ENCODE data around the gene UTP14C. TPM values are rescaled to one million over a fixed set of nuclear protein-coding genes. Genes with fewer than 3 reads are reported as not detected.
"Not testable (repeated sequence)": the region's sequence is repeated elsewhere in the genome, so short reads cannot be mapped to it uniquely, and the experiment has no call there.

The UTP14C gene
- total RNA-seq, 2 experiments from 2014 or later: 6.2 to 6.6 TPM

DNA sequence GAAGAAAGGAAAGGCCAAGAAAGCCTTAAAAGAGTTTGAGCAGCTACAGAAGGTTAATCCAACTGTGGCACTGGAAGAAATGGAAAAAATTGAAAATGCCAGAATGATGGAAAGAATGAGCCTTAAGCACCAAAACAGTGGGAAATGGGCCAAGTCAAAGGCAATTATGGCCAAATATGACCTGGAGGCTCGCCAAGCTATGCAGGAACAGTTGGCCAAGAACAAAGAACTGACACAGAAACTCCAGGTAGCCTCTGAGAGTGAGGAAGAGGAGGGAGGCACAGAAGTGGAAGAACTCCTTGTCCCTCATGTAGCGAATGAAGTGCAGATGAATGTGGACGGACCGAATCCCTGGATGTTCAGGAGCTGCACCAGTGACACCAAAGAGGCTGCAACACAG, 5.1 kb downstream of the UTP14C start:
- Mint-ChIP-seq H3K4me1 (ENCODE audit: low read depth) (peaks cover 17% of the 10 kb centered on the region), H3K4me3 (no peak overlapping the region), H3K27me3 (no peaks in the 10 kb centered on the region), H3K36me3 (peaks cover 42% of the 10 kb centered on the region), H3K27ac (no peak overlapping the region), H3K9me3 (no peaks in the 10 kb centered on the region)
- no peak for DNase-seq
- POLR2A ChIA-PET: no interaction called here
- intact Hi-C loops (cut with micrococcal nuclease): no loop called here
- CTCF ChIA-PET: no interaction called here

- CTCF ChIA-PET; intact Hi-C loops (cut with micrococcal nuclease); DNase-seq; H3K9me3 Mint-ChIP-seq; H3K27ac Mint-ChIP-seq; POLR2A ChIA-PET; H3K4me3 Mint-ChIP-seq; H3K27me3 Mint-ChIP-seq: not testable (repeated sequence)
- H3K4me1 Mint-ChIP-seq (ENCODE audit: low read depth): peaks cover 17% of the 10 kb centered on the region
- peaks cover 36% of the 10 kb centered on the region for H3K36me3 Mint-ChIP-seq
Measured at GRCh38 chr13:52030401-52030800, 5.9 kb downstream of the UTP14C start.

DNA sequence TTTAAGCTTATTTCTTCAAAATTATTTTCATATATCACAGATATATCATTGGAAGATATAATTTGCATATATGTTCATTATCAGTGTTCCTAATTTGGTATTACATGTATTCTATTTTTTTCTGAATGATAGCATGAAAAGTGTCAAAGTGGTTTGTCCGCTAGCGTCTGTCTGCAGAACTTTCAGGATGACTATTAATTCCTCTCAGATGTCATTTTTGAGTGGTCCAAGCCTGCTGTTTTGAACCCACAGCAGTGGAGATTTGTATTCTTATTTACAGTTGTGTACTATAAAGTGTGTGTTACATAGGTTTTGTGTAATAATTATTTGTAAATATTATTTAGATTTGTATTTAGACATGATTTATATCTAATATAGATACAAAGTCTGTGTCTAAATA, 8.5 kb downstream of the UTP14C start:
- CTCF ChIA-PET: interaction anchor here (1.1 kb wide), 1 partner anchor 31 kb away, joined by 3 read pairs; no protein-coding TSS in a partner anchor
- DNase-seq: no peak
- no peaks in the 10 kb centered on the region for H3K27me3 Mint-ChIP-seq
- peaks cover 16% of the 10 kb centered on the region for H3K36me3 Mint-ChIP-seq
- no peaks in the 10 kb centered on the region for H3K4me1 Mint-ChIP-seq (ENCODE audit: low read depth)
- no peak overlapping the region for H3K4me3 Mint-ChIP-seq
- POLR2A ChIA-PET: no interaction called here
- intact Hi-C loops (cut with micrococcal nuclease): no loop called here
- no peaks in the 10 kb centered on the region for H3K9me3 Mint-ChIP-seq
- H3K27ac Mint-ChIP-seq: no peak overlapping the region

- H3K27me3 Mint-ChIP-seq: no peaks in the 10 kb centered on the region
- ChIA-PET CTCF (no interaction called here), POLR2A (no interaction called here)
- intact Hi-C loops (cut with micrococcal nuclease): no loop called here
- H3K36me3 Mint-ChIP-seq: peaks cover 3% of the 10 kb centered on the region
- no peak overlapping the region for H3K4me3 Mint-ChIP-seq
- no peaks in the 10 kb centered on the region for H3K9me3 Mint-ChIP-seq
- no peak for DNase-seq
- no peak overlapping the region for H3K27ac Mint-ChIP-seq
- H3K4me1 Mint-ChIP-seq (ENCODE audit: low read depth): no peaks in the 10 kb centered on the region
Measured at GRCh38 chr13:52034616-52035226, 10.2 kb downstream of the UTP14C start.

GRCh38 chr13:52036037-52036436, 11.5 kb downstream of the UTP14C start:
- ChIA-PET POLR2A (no interaction called here), CTCF (no interaction called here)
- no peak for DNase-seq
- Mint-ChIP-seq H3K4me3 (no peak overlapping the region), H3K9me3 (peaks cover 5% of the 10 kb centered on the region), H3K4me1 (ENCODE audit: low read depth) (no peaks in the 10 kb centered on the region), H3K27ac (no peak overlapping the region), H3K36me3 (peaks cover 3% of the 10 kb centered on the region), H3K27me3 (no peaks in the 10 kb centered on the region)
- intact Hi-C loops (cut with micrococcal nuclease): no loop called here

GRCh38 chr13:52043675-52044074, 19.2 kb downstream of the UTP14C start:
- POLR2A ChIA-PET: no interaction called here
- CTCF ChIA-PET: no interaction called here
- Mint-ChIP-seq H3K27me3 (no peaks in the 10 kb centered on the region), H3K4me1 (ENCODE audit: low read depth) (no peaks in the 10 kb centered on the region), H3K36me3 (peaks cover 7% of the 10 kb centered on the region), H3K4me3 (no peak overlapping the region), H3K9me3 (peaks cover 7% of the 10 kb centered on the region), H3K27ac (no peak overlapping the region)
- no peak for DNase-seq
- intact Hi-C loops (cut with micrococcal nuclease): no loop called here

GRCh38 chr13:52047463-52047862, 23.0 kb downstream of the UTP14C start:
- Mint-ChIP-seq H3K36me3 (peaks cover 5% of the 10 kb centered on the region), H3K27me3 (peaks cover 2% of the 10 kb centered on the region), H3K4me3 (no peak overlapping the region), H3K27ac (no peak overlapping the region), H3K9me3 (peaks cover 9% of the 10 kb centered on the region), H3K4me1 (ENCODE audit: low read depth) (no peaks in the 10 kb centered on the region)
- intact Hi-C loops (cut with micrococcal nuclease): no loop called here
- POLR2A ChIA-PET: no interaction called here
- CTCF ChIA-PET: no interaction called here
- no peak for DNase-seq

GRCh38 chr13:52048516-52048915, 24.0 kb downstream of the UTP14C start:
- POLR2A ChIA-PET: no interaction called here
- CTCF ChIA-PET: no interaction called here
- peaks cover 2% of the 10 kb centered on the region for H3K27me3 Mint-ChIP-seq
- H3K4me3 Mint-ChIP-seq: no peak overlapping the region
- H3K4me1 Mint-ChIP-seq (ENCODE audit: low read depth): no peaks in the 10 kb centered on the region
- no peak for DNase-seq
- H3K36me3 Mint-ChIP-seq: peaks cover 5% of the 10 kb centered on the region
- H3K27ac Mint-ChIP-seq: no peak overlapping the region
- intact Hi-C loops (cut with micrococcal nuclease): no loop called here
- H3K9me3 Mint-ChIP-seq: peaks cover 9% of the 10 kb centered on the region

DNA sequence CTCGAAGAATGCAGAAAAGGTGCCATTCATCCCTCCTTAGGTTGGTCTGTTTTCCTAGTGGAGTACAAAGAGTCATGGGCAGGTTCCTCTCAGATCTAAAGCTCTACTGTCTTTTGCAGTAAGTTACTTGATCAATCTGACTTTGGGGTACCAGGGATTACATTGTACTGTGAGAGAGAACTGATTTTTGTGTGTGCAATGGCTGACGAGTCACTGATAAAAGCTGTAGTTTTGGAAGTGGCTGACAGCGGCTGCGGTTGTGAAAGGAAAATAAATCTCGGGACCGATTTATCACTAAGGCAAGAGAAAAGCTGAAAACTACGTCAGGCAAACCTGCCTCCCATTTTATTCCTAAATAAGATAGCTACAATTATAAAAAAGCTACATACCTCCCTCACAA, 26.9 kb downstream of the UTP14C start:
- Mint-ChIP-seq H3K36me3 (peaks cover 2% of the 10 kb centered on the region), H3K27me3 (peaks cover 2% of the 10 kb centered on the region), H3K27ac (no peak overlapping the region), H3K9me3 (peaks cover 10% of the 10 kb centered on the region), H3K4me3 (no peak overlapping the region), H3K4me1 (ENCODE audit: low read depth) (no peaks in the 10 kb centered on the region)
- ChIA-PET CTCF (no interaction called here), POLR2A (no interaction called here)
- intact Hi-C loops (cut with micrococcal nuclease): no loop called here
- no peak for DNase-seq

DNA sequence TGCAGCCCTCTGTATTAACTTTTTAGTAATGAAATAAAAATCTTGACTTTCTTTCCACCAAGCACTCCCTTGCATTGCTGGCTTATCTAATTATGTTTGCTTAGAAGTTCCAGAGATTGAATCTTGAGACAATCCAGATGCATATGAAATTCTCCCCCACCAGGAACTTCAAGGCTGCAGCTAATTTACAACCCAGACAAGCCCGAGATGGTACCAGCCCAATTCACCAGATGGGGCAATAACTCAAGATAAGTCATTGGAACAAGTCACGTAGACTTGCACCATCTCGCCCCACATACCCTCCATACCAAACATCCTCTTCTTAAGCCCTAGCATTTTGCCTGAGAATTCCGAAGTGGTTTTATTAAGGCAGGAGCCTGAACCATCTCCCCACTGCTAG, 29.0 kb downstream of the UTP14C start:
- Mint-ChIP-seq H3K4me3 (no peak overlapping the region), H3K9me3 (peaks cover 10% of the 10 kb centered on the region), H3K4me1 (ENCODE audit: low read depth) (no peaks in the 10 kb centered on the region), H3K27ac (no peak overlapping the region), H3K27me3 (peaks cover 2% of the 10 kb centered on the region), H3K36me3 (peaks cover 2% of the 10 kb centered on the region)
- ChIA-PET POLR2A (no interaction called here), CTCF (interaction anchor here (0.7 kb wide), 1 partner anchor 157 kb away, joined by 3 read pairs; no protein-coding TSS in a partner anchor)
- intact Hi-C loops (cut with micrococcal nuclease): no loop called here
- DNase-seq: no peak

DNA sequence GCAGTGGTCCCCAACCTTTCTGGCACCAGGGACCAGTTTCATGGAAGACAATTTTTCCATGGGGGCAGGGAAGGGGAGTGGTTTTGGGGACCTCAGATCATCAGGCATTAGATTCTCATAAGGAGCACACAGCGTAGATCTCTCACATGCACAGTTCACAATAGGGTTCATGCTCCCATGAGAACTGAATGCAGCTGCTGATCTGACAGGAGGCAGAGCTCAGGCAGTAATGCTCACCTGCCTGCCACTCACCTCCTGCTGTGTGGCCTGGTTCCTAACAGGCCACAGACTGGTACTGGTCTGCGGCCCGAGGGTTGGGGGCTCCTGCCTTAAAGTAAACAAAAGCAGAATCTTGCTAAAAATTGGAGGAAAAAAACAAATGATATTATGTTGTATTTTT, 36.6 kb downstream of the UTP14C start:
- POLR2A ChIA-PET; H3K4me3 Mint-ChIP-seq; H3K27ac Mint-ChIP-seq; H3K4me1 Mint-ChIP-seq (ENCODE audit: low read depth); DNase-seq; H3K27me3 Mint-ChIP-seq; H3K36me3 Mint-ChIP-seq; intact Hi-C loops (cut with micrococcal nuclease): not testable (repeated sequence)
- H3K9me3 Mint-ChIP-seq: peaks cover 23% of the 10 kb centered on the region
- CTCF ChIA-PET: interaction anchor here (0.9 kb wide), 1 partner anchor 66 kb away, joined by 3 read pairs; no protein-coding TSS in a partner anchor

GRCh38 chr13:52061587-52061986, 37.1 kb downstream of the UTP14C start:
- intact Hi-C loops (cut with micrococcal nuclease): no loop called here
- Mint-ChIP-seq H3K9me3 (peaks cover 26% of the 10 kb centered on the region), H3K4me1 (ENCODE audit: low read depth) (no peaks in the 10 kb centered on the region), H3K27me3 (no peaks in the 10 kb centered on the region), H3K36me3 (no peaks in the 10 kb centered on the region), H3K27ac (no peak overlapping the region), H3K4me3 (no peak overlapping the region)
- DNase-seq: no peak
- ChIA-PET POLR2A (no interaction called here), CTCF (interaction anchor here (0.9 kb wide), 1 partner anchor 66 kb away, joined by 3 read pairs; no protein-coding TSS in a partner anchor)

- H3K27ac Mint-ChIP-seq: no peak overlapping the region
- H3K9me3 Mint-ChIP-seq: peaks cover 37% of the 10 kb centered on the region
- POLR2A ChIA-PET: no interaction called here
- peaks cover 8% of the 10 kb centered on the region for H3K4me1 Mint-ChIP-seq (ENCODE audit: low read depth)
- no peak overlapping the region for H3K4me3 Mint-ChIP-seq
- CTCF ChIA-PET: interaction anchor here (1.5 kb wide), 1 partner anchor 60 kb away, joined by 4 read pairs; no protein-coding TSS in a partner anchor
- H3K36me3 Mint-ChIP-seq: peaks cover 8% of the 10 kb centered on the region
- DNase-seq: no peak
- intact Hi-C loops (cut with micrococcal nuclease): no loop called here
- peaks cover 18% of the 10 kb centered on the region for H3K27me3 Mint-ChIP-seq
Measured at GRCh38 chr13:52067237-52067636, 42.7 kb downstream of the UTP14C start.
